NCI-H146 (cell line): ENCODE measurements around the gene DIS3L2.
"Not testable (repeated sequence)": the region's sequence is repeated elsewhere in the genome, so short reads cannot be mapped to it uniquely, and the experiment has no call there.

ENCODE experiments used
- DNase-seq: peaks from one replicate; lab custom pipeline; 2025; lab: John Stamatoyannopoulos, UW

DIS3L2 gene

DNA sequence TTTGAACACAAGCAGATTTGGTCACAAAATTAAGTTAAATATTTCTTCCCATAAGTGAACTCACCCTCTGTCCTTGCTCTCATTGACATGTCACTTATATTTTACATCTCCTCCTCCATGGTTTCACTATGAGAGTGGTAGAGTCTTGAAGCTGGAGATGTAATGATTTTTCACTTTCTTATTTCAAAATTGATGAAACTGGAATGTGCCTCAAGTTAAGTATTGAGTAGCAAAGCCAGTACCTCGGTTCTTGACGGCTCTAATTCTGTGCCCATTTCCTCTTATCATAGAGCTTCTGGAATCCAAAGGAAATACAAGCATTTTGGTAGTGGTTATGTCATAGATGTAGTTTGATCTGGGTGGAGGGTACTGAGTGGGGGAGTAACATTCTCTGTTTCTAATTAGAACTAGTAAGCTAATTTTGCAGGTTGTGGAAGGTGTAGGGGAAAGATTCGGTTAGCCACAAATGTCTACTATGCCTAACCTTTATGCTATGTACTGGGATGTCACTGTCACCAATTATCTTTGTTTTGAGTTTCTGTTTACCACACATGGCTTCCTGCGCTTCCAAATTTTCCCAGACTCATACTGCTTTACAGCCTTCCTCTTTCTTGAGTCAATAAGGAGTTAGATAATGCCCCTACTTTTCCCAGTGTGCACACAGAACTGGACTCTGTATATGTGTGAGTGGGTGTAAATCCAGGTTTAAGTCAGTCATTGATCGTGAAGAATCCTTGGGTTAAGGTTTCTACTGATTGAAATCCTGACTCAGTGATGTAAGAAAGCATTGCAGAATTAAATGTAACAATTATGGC, 96.8 kb downstream of the DIS3L2 start:
- DNase-seq, result no peak

DNA sequence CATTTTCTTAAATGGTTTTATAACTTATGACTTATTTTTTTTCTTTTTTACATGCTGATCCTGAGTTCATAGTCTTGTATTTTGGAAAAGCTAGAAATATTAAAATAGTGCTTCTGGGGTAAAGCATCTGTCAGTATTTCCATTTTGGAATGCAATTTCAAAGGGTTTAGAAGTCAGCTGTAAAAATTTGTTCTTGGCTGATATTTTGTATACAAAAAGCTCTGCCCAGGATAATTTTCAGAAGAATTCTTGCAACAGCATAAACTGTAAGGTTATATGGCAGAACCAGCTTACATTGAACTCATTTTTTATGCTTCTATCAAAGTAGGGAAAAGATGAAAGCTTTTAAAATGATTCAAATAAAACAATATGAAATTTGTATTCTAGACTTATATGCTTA, 97.4 kb downstream of the DIS3L2 start:
- no peak for DNase-seq

DNA sequence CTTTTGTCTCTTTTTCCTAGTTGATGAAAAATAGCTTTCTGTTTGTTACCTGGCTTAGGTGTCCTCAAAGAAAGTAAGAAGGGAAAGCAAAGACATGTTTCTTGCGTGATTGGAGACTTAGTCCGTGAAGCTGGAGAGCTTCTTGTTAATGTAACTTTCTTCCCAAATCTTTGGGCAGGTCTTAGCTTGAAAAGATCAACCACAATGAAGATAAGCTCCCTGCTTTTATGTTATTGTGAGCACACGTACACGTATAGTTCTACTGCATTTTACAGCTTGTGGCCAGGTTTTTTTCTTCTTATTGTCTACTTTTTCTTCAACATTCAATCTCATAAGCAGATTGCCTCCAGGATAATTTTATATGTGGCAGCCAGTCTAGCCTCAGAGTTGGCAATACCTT, 99.8 kb downstream of the DIS3L2 start:
- DNase-seq, result no peak

DNA sequence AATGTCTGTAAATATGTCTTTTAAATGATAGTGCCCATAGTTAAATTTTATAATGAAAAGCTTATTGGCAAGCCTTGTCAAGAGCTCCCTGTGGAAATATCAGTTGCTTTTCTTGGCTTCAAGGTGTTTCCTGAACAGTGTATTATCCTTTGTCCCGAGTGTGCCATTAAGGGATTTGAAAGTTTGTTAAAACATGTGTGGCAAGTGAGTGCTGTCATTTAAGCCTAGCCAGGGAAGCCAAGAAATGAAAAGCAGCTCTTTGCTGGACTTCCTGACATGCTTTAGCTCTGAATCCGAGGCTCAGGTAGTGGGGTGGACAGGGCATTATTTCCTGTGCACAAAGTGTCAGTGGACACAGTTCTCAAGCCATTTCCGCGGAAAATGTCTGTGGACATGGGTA, 111.5 kb downstream of the DIS3L2 start:
- DNase-seq, result no peak

DNA sequence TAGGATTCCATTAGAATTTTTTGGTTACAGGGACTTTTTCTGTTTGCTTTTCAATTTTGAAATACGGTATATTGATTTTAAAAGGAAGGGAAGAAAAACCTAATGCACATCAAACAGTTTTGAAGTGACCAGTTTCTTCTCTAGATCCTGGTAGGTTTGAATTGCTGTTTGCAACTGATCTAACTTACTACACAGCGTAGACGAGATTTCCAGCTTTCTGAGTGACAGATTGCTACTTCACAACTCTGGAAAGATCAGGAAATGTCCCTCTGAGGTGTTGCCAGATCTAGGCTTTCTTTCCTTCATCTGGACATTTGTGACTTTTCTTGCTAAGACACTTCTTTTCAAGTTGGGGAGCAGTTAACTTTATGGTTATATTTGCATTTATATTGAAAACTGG, 112.2 kb downstream of the DIS3L2 start:
- DNase-seq, result no peak

DNA sequence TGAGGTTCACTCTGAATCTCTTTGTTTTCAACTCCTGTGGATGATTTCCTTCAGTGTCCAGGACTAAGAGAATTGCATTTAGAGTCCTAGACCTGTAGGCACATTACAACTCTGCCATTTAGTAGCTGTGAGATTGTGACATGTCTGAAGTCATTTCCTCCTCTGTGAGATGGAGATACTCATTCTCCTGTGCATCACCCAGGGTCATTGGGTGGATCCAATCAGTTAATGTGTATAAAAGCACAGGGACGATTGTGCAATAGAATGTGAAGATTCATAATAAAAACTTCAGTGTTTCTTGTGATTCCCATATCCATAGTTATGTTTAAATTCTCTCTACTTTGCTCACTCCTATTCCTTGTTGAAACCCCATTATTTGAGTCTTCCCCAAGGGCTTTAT, 113.6 kb downstream of the DIS3L2 start:
- DNase-seq, result no peak

DNA sequence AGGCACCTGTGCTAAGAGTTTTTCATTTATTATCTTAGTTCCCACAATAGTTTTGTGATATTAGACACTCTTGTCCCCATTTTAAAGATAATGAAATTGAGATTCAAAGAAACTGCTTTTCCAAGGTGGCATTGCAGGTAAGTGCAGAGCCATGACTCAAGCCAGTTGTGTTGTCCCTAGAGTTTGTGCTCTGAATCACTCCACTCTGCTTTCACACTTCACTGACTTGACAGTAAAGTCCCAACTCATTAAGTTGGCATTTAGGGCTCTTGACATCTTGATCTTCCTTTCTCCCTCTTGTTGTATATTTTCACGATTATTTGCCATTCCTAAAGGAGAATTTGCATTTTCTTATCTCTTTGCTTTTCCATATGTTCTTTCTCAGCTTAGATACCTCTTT, 114.3 kb downstream of the DIS3L2 start:
- DNase-seq, result no peak

DNA sequence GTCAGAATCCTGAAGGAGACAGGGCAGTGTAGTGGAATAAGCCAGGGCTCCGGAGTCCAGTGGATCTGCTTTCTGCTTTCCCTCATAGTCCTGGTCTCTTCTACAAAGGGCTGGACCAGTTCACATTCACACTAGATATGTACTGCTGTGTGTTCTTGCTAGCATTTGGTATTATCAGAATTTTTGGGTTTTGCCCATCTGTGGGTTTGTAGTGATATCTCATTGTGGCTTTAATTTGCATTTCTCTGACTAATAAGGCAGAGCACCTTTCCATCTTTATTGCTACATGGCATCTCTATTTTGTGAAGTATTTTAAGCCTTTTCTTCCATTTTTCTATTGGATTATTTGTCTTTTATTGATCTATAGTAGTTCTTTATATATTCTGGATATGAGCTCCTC, 114.8 kb downstream of the DIS3L2 start:
- no peak for DNase-seq

DNA sequence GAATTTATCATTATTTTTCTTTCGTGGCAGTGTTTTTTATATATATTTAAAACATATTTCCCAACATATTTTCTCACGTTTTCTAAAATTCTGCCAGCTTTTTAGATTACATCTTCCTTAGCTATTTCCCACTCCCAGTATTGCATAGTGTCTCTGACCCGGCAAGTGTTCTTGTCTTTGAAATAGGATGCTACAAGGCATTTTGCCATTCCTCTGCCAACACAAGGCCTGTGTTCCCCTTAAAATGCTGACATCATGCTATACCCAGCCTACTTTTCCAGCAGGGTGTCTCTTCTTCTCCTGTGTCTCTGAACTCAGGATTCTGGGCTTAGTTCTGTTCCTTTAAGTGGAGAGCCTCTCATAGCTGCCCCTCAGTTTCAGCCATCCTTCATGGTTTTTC, 115.2 kb downstream of the DIS3L2 start:
- no peak for DNase-seq

DNA sequence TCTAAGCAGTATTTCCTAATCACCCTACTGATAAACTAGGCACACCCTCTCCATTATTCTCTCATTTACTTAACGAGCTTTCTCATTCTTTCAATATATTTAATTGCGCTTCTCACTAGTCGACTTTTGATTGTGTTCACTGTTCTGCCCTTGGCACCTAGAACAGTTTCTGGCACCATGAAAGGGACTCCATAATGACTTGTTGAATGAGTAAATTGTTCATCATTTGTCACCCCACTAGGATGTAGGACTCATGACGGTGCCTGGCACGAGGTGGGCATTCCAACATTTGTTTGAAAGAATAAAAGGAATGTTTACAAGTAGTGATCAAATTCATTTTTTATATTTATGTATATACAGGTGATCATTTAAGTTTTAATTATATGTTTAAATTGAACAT, 123.7 kb downstream of the DIS3L2 start:
- peak; percentile 60 for DNase-seq

DNA sequence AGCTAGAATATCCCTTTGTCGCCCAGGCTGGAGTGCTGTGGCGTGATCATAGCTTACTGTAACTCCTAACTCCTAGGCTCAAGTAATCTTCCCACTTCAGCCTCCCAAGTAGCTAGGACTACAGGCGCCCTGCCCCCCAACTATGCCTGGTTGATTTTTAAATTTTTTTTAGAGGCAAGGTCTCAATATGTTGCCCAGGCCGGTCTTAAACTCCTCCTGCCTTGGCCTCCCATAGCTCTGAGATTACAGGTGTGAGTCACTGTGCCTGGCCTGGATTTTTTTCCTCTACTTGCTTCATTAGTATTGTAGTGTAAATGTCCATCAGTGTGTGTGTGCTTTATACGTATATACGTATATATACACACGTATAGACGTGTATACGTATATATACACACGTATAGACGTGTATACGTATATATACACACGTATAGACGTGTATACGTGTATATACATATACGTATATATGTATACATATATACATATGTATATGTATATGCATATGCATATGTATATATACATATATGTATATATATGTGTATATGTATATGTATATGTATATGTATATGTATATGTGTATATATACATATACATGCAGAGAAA, 124.4 kb downstream of the DIS3L2 start:
- DNase-seq, result no peak

DNA sequence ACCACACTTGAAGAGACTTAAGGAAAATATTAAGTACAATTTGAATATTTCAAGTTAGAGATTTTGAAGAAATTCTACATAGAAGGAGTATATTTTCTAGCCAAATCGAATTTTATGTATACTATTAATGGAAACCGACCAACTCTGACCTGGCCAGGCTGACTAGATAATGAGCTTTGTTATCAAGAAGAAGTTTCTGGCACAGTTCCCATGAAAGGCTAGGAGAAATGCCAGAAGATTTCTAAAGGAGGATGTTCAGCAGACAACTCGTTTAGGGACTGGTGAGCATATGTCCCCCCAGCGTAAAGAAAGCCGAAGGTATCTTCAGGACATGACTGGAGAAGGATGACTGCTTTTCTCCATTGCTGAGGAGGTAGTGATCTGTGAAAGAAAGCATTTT, 127.3 kb downstream of the DIS3L2 start:
- DNase-seq, result no peak

DNA sequence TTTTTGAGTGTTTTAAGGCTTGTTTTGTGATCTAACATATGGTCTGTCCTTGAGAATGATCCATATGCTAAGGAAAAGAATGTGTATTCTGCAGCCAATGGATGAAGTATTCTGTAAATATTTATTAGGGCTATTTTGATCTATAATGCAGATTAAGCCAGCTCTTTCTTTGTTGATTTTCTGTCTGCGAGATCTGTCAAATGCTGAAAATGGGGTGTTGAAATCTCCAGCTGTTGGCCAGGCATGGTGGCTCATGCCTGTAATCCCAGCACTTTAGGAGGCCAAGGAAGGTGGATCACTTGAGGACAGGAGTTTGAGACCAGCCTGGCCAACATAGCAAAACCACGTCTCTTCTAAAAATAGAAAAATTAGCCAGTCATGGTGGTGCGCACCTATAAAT, 132.7 kb downstream of the DIS3L2 start:
- no peak for DNase-seq

DNA sequence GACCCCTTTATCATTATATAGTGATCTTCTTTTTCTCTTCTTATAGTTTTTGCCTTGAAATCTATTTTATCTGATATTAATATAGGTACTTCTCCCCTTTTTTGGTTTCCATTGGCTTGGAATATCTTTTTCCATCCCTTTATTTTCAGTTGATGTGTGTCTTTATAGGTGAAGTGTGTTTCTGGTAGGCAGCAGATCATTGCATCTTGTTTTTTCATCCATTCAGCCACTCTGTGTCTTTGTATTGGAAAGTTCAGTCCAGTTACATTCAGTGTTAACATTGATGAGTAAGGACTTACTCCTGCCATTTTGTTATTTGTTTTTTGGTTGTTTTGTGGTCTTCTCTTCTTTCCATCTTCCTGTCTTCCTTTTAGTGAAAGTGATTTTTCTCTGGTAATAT, 133.4 kb downstream of the DIS3L2 start:
- no peak for DNase-seq

DNA sequence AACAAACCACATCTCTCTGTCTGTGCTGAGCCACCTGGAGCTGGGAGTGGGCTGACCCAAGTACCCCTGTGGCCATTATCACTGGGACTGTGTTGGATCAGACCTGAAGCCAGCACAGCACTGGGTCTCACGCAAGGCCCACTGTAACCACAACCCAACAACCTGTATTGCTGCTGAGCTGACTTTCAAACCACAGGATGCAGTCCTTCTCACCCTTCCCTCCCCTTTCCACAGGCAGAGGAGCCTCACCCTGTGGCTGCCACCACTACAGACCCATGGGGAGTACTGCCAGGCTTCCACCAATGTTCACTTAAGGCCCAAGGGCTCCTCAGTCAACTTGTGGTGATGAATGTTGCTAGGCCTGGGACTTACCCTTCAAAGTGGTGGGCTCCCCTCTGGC, 135.7 kb downstream of the DIS3L2 start:
- no peak for DNase-seq

DNA sequence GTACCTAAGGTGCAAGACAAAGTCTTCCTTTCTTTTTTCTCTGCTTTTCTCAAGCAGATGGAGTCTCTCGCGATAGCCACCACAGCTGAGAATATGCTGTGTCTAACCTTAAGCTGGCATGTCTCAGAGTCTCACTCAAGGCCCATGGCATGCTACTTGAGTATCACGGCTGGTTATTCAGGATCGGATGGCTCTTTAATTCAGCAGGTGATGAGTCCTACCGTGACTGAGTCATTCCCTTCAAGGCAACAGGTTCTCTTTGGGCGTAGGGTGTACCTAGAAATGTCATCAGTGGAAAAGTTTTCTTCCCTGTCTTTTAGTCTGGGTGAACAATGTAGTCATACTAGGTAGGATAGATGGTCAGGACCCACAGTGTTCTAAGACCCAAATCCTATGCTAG, 136.2 kb downstream of the DIS3L2 start:
- DNase-seq, result no peak

DNA sequence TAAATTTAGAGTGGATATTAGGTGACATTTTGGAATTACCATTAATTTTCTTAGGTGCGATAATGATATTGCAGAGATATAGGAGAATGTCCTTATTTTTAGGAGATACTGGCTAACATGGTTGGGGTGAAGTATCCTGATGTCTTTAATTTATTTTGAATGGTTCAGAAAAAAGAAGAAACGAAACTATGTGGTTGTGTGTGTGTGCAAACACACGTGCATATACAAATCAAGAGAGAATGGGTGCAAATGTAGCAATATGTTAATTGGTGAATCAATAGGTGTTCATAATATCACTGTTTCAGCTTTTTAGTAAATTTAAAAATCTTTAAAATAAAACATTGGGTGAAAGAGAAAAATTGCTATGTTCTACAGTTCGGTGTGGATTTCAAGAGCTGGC, 140.9 kb downstream of the DIS3L2 start:
- no peak for DNase-seq

DNA sequence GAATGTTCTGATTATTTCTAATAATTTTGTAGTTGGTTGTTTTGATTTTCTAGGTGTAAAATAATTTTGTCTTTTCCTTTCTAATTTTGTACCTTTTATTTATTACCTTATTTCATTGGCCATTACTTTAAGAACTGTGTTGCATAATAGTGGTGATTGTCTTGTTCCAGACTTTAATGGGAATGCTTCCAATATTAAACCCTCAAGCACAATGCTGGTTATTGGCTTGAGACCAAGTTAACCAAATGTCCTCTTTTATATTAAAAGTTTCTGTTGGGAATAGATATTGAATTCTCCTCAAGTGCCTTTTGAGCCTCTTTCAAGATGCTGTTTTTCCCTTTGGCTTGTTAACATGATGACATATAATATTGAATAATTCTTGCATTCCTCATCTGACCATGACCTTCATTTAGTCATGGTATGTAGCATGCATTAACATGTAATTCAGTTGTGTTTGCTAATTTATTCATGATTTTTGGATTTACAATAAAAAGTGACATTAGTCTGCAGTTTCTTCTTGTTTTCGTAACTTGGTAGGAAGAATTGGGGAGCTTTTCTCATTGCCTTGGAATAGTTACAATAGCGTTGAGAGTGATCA, 141.7 kb downstream of the DIS3L2 start:
- no peak for DNase-seq

DNA sequence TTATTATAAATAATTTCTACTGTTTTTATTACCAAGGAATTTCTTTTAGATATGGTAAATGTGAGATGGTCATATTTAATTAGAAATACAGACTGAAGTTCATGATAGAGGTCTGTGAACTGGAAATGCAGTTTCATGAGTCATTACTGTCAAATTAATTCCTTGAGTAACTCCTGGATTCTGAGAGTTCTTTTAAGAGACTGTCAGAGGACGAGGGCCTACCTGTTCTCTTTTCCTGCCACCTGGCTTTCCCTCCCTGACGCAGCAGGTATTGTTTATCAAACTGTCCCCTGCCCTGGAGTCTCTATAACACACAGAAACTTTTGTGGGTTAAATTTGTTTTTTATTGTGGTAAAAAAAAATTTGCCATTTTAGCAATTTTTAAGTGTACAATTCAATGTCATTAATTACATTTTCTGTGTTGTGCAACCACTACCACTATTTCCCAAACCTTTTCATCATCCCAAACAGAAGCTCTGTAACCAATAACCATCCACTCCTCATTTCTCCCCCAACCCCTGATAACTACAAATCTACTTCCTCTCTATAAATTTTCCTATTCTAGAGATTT, 142.6 kb downstream of the DIS3L2 start:
- DNase-seq, result no peak

DNA sequence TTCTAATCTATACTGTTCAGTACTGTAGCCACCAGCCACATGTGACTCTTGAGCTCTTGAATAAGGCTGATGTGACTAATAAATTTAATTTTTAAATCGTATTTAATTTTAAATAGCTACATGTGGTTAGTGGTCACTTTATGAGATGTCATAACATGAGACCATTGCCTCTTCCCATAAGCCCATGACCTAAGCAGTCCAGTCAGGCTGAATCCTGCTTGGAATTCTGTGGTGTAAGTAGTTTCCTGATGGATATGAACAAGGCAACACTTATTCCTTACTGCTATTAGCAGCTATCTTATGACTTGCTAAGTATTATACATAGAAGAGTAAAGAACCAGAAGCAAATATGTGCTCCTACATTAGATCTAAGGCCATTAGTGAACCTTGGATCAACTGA, 150.0 kb downstream of the DIS3L2 start:
- DNase-seq, result no peak

DNA sequence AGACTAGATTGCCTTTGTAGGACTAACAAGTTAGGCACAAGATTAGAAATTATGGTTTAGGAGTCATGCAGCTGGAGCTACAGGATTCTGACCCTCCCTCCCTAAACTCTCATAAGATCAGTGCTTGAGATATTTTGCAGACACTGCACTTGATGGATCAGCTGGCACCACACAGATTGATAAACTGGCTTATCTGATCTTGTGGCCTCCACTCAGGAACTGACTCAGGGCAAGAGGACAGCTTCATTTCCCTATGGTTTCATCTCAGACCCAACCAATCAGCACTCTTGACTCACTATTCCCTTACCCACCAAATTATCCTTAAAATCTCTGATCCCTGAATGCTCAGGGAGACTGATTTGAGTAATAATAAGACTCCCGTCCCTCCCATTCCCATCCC, 152.3 kb downstream of the DIS3L2 start:
- DNase-seq, result no peak

DNA sequence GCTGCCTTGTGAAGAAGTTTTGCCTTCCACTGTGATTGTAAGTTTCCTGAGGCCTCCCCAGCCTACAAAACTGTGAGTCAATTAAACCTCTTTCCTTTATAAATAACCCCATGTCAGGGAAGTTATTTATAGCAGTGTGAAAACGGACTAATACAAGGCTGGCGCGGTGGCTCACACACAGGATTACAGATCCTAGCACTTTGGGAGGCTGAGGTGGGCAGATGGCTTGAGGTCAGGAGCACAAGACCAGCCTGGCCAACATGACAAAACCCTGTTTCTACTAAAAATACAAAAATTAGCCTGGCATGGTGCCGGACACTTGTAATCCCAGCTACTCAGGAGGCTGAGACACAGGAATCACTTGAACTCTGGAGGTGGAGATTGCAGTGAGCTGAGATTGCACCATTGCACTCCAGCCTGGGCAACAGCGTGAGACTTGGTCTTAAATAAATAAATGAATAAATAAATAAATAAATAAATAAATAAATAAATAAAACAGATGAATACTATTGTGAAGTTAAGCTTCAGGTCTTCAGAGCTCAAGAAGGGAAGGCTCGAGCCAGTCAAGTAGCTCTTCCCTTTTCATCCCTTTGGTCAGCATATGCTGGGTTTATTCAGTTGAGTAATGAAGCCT, 154.3 kb downstream of the DIS3L2 start:
- DNase-seq, result not testable (repeated sequence)

DNA sequence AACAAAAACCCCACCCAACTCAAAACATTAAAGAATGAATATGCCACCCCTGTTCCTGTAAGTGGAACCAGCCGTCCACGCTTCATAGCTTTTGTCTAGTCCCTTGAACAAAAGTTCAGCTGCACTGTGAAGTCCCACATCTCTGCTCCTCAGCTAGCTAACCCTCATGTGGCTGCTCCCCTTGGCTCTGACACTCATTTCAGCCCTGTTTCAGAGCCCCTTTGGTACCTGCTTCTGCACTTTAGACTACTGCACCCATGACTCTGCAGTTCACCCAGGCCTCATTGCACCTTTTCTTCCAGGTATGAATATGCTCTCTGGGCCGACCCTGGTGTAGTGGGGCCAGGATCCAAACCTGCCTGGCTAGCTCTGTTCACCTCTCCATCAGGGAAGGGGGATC, 155.3 kb downstream of the DIS3L2 start:
- no peak for DNase-seq
